GM18526 (cell line): ENCODE results near the gene SORT1.

ENCODE experiments used
- POLR2A ChIP-seq: IDR thresholded peaks from 3 replicates; pipeline ENCODE4 v1.6.1; 2011; ENCODE audit not compliant: insufficient read length; ENCODE audit errors: extremely low read depth

The SORT1 gene

DNA sequence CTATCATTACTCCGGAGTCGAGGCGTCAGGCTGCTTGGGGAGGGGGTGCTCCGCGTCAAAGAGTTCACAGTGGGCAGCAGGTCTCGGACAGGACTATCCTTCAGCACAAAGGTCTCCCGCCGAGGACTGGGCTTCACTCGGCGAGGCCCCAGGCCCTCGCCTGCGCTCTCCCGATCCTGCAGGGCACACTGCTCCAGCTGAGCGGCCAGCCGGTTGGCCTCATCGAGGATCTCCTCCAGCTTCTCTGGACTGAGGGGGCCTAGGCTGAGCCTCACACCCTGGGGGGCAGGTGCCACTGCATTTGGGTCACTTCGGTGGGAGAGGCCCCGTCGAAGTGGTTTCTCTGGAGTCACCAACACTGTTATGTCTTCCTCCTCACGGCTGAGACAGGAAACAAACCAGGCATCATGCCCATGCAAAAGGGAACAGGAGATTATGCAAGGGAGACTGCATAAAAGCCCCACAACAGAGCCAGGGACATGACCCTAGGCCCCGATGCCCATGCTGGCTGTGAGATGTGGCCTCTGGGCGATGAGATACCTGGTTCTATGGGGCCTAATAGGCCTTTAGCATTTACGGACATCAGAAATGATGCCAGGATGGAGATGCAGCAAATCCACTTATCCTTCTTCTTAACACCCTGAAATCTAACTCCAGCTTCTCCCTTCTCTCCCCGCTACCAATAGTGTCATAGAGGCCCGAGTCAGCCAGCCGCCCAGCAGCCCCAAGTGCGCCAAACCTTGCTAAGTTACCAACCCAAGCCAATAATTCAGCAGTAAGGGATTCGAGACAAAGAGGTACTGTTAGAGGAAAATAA, 115.8 kb downstream of the SORT1 start:
- no peak for TF ChIP-seq POLR2A

DNA sequence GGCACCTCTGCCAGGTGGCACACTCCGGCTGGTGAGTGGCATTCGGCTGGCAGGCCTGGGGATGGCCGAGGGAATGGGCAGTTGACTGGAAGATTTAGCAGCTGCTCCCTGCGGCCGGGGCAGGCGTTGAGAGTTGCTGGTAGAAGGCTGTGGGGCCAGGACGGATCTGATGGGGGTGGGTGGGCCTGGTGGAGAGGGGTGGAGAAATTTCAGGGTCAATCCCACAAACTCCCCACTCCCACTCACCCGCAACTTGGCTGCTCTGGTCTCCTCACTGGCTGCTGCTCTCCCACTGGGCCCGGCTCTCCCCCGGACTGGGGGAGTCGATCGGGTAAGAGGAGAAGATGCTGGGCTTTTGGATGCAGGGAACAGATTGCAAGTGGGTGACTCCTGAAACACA, 116.9 kb downstream of the SORT1 start:
- TF ChIP-seq POLR2A, result no peak

DNA sequence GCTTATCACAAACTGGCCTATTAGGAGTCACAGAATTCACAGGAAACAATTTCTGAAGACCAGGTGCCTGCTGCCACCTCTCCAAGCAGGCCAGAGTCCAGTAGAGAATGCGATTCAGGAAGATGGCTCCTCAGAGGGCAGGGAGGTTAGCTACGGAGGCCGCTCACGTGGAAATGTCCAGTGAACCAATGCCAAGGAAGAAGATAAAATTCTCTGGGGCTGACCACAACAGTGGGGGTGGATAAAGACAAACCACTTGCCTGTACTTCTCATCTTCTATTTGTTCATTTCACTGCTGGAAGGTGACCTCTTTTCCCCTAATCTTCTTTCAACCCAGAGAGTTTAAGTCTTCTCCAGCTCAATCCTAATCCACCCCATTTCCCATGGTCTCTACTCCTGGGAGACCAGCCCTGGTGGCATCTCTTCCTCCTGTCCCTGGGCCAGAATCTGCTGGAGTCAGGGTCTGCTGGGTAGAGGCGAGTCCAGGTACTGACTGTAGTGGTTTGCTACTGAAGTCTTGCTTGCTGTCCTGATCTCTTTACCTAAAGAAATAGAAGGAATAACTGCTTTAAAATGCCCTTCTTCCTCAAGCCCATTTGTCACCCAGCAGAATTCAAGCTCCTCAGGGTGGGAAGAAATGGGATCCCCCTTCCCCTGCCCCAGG, 118.0 kb downstream of the SORT1 start:
- TF ChIP-seq POLR2A, result no peak

DNA sequence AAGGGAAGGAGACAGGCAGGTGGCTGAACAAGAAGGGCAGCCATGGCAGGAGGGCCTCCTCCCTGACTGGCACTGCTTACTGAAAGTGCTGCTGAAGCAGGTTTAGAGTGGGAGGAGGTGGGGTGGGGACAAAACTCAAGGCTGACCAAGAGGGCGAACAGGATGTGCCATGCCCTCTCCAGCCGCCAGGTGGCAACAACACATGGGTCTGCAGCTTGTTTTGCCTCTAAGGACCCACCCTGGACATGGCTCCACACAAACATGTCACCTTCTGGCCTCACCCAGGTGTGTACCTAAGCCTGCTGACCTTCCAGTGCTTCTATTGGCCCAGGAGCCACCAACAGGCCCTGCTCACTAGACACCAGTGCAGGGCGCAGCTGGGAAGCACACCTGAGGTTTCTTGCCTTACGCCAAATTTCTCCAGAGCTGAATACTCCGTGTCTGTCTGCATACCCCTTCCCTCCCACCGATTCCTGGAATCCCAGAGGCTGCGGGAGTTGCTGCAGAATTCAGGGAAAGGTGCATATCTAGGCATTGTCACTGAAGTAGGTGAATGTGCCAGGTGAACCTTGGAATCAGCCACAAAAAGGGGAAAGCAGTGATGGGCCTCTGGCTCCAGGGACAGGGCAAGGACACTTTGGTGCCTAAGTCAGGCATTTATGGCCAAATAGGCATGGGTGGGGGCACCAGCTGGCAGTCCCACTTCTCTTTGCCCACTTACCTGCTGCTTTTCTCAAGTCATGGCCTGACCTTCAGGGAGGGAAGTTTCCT, 120.1 kb downstream of the SORT1 start:
- TF ChIP-seq POLR2A, result no peak

DNA sequence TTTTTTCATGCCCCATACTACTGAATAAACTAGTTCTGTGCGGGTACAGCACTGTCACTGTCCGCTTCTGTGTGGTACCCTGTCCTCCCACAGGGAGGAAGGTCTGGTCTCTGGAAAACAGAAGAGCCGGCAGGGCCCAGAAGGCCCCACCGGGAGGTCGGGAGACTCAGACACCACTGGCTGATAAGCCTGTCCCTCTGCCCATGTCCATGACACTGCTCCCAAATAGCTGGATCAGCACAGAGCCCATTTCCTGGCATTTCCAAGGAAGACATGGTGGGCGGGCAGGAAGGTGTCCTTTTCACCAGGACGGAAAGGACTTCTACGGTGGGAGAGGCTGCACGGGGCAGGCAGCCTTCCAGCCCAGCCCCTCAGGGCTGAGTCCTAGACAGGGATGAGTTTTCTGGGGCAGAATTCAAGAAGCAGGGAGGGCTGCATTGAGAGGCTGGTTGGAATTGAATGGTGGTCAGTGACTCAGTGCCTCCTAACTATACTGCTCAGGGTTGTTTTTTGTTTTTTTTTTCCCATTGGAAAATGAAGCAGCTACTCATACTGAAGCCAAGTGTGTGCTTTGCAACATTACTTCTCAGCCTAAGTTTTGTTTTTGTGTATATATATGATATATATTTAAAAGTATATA, 121.9 kb downstream of the SORT1 start:
- TF ChIP-seq POLR2A, result no peak

DNA sequence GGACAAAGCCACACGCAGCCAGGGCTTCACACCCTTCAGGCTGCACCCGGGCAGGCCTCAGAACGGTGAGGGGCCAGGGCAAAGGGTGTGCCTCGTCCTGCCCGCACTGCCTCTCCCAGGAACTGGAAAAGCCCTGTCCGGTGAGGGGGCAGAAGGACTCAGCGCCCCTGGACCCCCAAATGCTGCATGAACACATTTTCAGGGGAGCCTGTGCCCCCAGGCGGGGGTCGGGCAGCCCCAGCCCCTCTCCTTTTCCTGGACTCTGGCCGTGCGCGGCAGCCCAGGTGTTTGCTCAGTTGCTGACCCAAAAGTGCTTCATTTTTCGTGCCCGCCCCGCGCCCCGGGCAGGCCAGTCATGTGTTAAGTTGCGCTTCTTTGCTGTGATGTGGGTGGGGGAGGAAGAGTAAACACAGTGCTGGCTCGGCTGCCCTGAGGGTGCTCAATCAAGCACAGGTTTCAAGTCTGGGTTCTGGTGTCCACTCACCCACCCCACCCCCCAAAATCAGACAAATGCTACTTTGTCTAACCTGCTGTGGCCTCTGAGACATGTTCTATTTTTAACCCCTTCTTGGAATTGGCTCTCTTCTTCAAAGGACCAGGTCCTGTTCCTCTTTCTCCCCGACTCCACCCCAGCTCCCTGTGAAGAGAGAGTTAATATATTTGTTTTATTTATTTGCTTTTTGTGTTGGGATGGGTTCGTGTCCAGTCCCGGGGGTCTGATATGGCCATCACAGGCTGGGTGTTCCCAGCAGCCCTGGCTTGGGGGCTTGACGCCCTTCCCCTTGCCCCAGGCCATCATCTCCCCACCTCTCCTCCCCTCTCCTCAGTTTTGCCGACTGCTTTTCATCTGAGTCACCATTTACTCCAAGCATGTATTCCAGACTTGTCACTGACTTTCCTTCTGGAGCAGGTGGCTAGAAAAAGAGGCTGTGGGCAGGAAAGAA, 122.9 kb downstream of the SORT1 start:
- no peak for TF ChIP-seq POLR2A

DNA sequence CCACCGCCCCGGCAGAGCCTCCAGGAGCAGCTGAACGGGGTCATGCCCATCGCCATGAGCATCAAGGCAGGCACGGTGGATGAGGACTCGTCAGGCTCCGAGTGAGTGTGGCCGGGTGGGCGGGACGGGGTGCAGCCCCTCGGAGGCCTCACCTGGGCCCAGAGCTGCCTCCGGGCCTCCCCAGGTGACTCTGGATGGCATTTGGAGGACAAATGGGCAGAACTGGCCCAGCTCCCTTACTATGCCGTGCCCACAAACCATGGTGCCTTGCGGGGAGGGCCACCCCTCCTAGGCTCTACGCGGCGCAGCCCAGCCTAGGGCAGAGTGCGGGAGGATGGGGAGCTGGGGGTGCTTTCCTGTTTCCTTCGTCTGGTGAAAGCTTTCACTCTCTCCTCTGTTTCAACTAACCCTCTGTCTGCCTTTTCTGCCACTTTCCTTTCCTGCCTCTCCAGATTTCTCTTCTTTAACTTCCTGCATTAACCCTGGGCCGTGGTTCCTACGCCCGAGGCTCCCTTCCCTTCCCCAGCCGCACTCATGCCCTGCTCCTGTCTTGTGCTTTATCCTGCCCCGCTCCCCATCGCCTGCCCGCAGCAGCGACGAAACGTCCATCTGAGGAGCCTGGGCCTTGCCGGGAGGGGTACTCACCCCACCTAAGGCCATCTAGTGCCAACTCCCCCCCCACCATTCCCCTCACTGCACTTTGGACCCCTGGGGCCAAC, 124.0 kb downstream of the SORT1 start:
- TF ChIP-seq POLR2A, result no peak

DNA sequence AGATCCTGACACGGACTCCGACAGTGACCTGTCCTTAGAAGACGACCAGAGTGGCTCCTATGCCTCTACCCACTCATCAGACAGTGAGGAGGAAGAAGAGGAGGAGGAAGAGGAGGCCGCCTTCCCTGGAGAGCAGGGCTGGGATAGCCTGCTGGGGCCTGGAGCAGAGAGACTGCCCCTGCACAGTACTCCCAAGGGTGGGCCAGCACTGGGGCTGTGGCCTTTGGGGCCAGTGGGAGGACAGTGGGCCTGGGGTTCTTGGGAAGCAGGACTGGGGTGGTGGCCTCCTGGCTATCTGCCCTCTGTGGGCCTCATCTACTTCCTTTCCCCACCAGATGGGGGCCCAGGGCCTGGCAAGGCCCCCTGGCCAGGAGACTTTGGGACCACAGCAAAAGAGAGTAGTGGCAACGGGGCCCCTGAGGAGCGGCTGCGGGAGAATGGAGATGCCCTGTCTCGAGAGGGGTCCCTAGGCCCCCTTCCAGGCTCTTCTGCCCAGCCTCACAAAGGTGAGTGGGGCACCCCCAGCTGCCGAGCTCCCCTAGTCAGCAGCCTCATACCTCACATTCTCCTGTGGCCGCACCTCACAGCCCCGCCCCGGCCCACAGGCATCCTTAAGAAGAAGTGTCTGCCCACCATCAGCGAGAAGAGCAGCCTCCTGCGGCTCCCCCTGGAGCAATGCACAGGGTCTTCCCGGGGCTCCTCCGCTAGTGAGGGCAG, 124.7 kb downstream of the SORT1 start:
- no peak for TF ChIP-seq POLR2A

DNA sequence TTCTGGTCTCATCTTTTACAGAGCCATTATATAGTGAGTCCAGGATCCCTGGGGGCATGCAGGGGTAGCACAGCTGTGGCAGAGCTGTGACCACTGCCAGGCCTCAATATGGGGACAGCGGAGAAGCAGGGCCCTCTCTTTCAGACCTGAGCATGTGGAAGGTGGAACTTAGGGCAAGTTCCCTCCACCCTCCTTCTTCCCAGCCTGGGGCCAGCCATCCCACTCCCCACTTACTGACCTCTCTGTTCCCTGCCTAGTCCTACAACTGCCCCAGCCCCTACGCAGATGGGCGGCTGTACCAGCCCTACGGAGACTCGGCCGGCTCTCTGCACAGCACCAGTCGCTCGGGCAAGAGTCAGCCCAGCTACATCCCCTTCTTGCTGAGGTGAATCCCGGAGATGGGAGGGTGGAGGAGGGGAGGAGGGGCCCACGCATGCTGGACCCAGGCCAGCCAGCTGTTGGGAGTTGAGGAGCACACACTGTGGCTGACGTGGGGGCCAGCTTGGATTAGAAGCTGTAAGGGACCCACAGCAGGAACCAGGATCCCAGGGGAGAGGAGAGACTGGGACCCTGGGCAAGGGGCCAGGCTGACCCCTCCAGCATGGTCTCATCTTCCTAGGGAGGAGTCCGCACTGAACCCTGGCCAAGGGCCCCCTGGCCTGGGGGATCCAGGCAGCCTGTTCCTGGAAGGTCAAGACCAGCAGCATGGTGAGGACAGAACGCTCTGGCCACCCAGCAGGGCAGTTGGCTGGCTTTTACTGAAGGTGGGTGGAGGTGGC, 125.5 kb downstream of the SORT1 start:
- TF ChIP-seq POLR2A, result no peak

DNA sequence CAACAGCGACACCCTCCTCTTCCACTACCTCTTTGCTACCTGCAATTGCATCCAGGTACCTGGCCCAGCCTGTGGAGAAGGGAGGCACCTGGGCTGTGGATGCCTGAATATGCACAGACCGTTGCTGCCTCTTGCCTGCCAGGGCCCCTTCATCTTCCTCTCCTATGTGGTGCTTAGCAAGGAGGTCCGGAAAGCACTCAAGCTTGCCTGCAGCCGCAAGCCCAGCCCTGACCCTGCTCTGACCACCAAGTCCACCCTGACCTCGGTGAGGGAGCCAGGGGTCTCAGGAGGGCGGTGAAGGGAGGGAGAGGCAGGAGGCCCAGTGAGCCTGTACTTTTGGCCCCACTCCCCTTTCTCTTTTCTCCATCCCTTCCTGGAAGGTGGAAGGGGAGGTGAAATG, 126.3 kb downstream of the SORT1 start:
- TF ChIP-seq POLR2A, result no peak

DNA sequence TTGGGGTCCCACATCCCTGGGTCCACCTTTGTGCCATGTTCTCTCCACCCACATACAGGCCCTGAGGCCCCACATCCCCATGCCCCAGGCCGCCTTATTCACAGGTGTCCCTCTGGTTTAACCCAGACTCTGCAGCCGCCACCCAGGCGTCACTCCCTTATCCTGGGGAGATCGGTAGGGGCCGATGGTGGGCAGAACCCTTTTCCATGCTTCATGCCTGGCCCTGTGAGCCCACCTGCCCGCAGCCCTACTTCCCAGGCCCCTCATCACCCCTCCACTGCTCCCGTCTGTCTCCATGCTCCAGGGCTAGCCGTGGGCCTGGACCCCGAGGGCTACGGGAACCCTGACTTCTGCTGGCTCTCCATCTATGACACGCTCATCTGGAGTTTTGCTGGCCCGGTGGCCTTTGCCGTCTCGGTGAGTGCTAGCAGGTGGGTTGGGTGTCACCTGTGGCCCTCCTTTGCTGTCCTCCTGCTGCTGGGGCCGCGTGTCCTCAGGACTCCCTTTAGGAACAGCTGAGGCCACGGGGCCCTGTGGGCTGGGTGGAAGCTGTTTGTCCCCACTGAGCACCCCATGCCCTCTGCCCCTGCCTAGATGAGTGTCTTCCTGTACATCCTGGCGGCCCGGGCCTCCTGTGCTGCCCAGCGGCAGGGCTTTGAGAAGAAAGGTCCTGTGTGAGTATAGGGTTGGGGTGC, 126.9 kb downstream of the SORT1 start:
- TF ChIP-seq POLR2A, result no peak
